Measurements from ENCODE around the gene FBXW8. TPM values are rescaled to one million over a fixed set of nuclear protein-coding genes. Genes with fewer than 3 reads are reported as not detected.

FBXW8 gene
- total and polyA plus RNA-seq, 2 donors (not counting 3 experiments of a cell fraction or from before 2014, with no cell fraction given), result 15.4 TPM

- Histone ChIP-seq H3K9me3 (replicated peaks; ENCODE audit: control insufficient read depth, insufficient read depth, low read length) (no peaks in the 10 kb centered on the region), H3K36me3 (ENCODE audit: control insufficient read depth in 2 of 2, extremely low read depth in 1 of 2, insufficient read depth in 2 of 2, low read length in 2 of 2) (no peaks in the 10 kb centered on the region), H2AFZ (ENCODE audit: low read depth, low read length) (no peak overlapping the region), H3K79me2 (ENCODE audit: control insufficient read depth, insufficient read depth, low read length) (no peaks in the 10 kb centered on the region), H4K20me1 (replicated peaks; ENCODE audit: control insufficient read depth, extremely low read depth, insufficient read depth, low read length) (no peaks in the 10 kb centered on the region), H3K9ac (replicated peaks; ENCODE audit: extremely low read depth, insufficient read depth, low read length) (no peak overlapping the region), H3K4me1 (ENCODE audit: control insufficient read depth, extremely low read depth, insufficient read depth, low read length) (no peaks in the 10 kb centered on the region), H3K27me3 (ENCODE audit: control insufficient read depth in 2 of 2, insufficient read depth in 2 of 2, low read length in 2 of 2) (no peaks in the 10 kb centered on the region), H3K4me2 (ENCODE audit: insufficient read depth, low read length) (no peak overlapping the region), H3K4me3 (replicated peaks in 1 of 3; ENCODE audit: insufficient read depth in 1 of 3, low read depth in 1 of 3, low read length in 3 of 3) (no peak overlapping the region), H3K27ac (ENCODE audit: insufficient read depth, low read depth, low read length) (no peak overlapping the region), H3K9me1 (replicated peaks; ENCODE audit: control insufficient read depth, extremely low read depth, insufficient read depth, low read length) (no peaks in the 10 kb centered on the region)
- ChIA-PET POLR2A (no interaction called here), CTCF (no interaction called here)
- no TSS peak for BruUV-seq (replicated peaks)
- dilution Hi-C loops (cut with MboI; ENCODE audit: extremely low pct_ligation_motif_present, low sequenced_read_pairs), result no loop called here
- FAIRE-seq, result no peak
- no peak for TF ChIP-seq EZH2 (IDR thresholded peaks at IDR 0.05; ENCODE audit: borderline replicate concordance, low read depth, low read length, severe bottlenecking)
- no peak for TF ChIP-seq FOS (IDR thresholded peaks at IDR 0.05; ENCODE audit: borderline replicate concordance, insufficient read depth, low read length)
- no peak for TF ChIP-seq POLR2A (IDR thresholded peaks at IDR 0.05; ENCODE audit: low read depth, low read length)
- TF ChIP-seq, protein P1, sequence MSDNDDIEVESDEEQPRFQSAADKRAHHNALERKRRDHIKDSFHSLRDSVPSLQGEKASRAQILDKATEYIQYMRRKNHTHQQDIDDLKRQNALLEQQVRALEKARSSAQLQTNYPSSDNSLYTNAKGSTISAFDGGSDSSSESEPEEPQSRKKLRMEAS (IDR thresholded peaks at IDR 0.05; ENCODE audit: insufficient read depth, insufficient read length), result no peak
- no peak for TF ChIP-seq GATA2 (IDR thresholded peaks at IDR 0.05; ENCODE audit: insufficient read depth, insufficient read length, low read depth, low read length)
- TF ChIP-seq CTCF (IDR thresholded peaks at IDR 0.05; ENCODE audit: extremely low read depth in 1 of 2, insufficient read depth in 1 of 2, low read depth in 1 of 2, low read length in 2 of 2), result no peak
- TF ChIP-seq MYC (IDR thresholded peaks at IDR 0.05; ENCODE audit: low read depth, low read length), result no peak
- no peak for TF ChIP-seq POLR2AphosphoS5 (IDR thresholded peaks at IDR 0.05; ENCODE audit: insufficient read depth, low read depth, low read length)
- TF ChIP-seq JUN (IDR thresholded peaks at IDR 0.05; ENCODE audit: borderline replicate concordance, insufficient read depth, insufficient read length, low read depth), result no peak
- DNase-seq (ENCODE audit: low read depth, low spot score), result no peak
- intact Hi-C loops (cut with micrococcal nuclease), result no loop called here
These were observed 149.6 kb downstream of the FBXW8 start for GRCh38 chr12:117060246-117060928.

Measured in endothelial cell of umbilical vein (primary cell).